ENCODE data around the gene F7.

DNA sequence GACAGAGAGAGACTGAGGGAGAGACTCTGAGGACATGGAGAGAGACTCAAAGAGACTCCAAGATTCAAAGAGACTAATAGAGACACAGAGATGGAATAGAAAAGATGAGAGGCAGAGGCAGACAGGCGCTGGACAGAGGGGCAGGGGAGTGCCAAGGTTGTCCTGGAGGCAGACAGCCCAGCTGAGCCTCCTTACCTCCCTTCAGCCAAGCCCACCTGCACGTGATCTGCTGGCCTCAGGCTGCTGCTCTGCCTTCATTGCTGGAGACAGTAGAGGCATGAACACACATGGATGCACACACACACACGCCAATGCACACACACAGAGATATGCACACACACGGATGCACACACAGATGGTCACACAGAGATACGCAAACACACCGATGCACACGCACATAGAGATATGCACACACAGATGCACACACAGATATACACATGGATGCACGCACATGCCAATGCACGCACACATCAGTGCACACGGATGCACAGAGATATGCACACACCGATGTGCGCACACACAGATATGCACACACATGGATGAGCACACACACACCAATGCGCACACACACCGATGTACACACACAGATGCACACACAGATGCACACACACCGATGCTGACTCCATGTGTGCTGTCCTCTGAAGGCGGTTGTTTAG, 13.7 kb downstream of the F7 start:
- TF ChIP-seq, protein P1, sequence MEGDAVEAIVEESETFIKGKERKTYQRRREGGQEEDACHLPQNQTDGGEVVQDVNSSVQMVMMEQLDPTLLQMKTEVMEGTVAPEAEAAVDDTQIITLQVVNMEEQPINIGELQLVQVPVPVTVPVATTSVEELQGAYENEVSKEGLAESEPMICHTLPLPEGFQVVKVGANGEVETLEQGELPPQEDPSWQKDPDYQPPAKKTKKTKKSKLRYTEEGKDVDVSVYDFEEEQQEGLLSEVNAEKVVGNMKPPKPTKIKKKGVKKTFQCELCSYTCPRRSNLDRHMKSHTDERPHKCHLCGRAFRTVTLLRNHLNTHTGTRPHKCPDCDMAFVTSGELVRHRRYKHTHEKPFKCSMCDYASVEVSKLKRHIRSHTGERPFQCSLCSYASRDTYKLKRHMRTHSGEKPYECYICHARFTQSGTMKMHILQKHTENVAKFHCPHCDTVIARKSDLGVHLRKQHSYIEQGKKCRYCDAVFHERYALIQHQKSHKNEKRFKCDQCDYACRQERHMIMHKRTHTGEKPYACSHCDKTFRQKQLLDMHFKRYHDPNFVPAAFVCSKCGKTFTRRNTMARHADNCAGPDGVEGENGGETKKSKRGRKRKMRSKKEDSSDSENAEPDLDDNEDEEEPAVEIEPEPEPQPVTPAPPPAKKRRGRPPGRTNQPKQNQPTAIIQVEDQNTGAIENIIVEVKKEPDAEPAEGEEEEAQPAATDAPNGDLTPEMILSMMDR (IDR thresholded peaks at IDR 0.05 in 8 of 11, conservative IDR thresholded peaks at IDR 0.05 in 3 of 11), result no peak
- TF ChIP-seq POLR2AphosphoS5 (IDR thresholded peaks at IDR 0.05) (no peak), POLR2A (IDR thresholded peaks at IDR 0.05) (no peak)

Data from spleen (tissue), 7 donors.